Dendritic cell treated with granulocyte-macrophage colony-stimulating factor and Interleukin-4, amounts not matched to agents 40 ng/mL and 50 ng/mL, for 4 days (primary cell): ENCODE measurements around the gene GPR78.

ENCODE experiments used
- H3K27ac Mint-ChIP-seq: one replicate; pipeline ENCODE4 v1.8.0; 2022; ENCODE audit warnings: mild to moderate bottlenecking, mixed read lengths
- H3K27me3 Mint-ChIP-seq: one replicate; pipeline ENCODE4 v1.8.0; 2022; ENCODE audit warnings: mild to moderate bottlenecking, mixed read lengths
- H3K36me3 Mint-ChIP-seq: one replicate; pipeline ENCODE4 v1.8.0; 2022; ENCODE audit warnings: low read depth, mixed read lengths
- H3K4me1 Mint-ChIP-seq: one replicate; pipeline ENCODE4 v1.8.0; 2022; ENCODE audit warnings: low read depth, mixed read lengths
- H3K4me3 Mint-ChIP-seq: one replicate; pipeline ENCODE4 v1.8.0; 2022; ENCODE audit warnings: mild to moderate bottlenecking, moderate library complexity, mixed read lengths
- H3K9me3 Mint-ChIP-seq: one replicate; pipeline ENCODE4 v1.8.0; 2022; ENCODE audit warnings: mixed read lengths
- intact Hi-C: fragments of 100-400 bp; cut with micrococcal nuclease; formaldehyde crosslinking; loops from one replicate; pipeline ENCODE4 v1.15.0; 2022

GPR78 gene, protein sequence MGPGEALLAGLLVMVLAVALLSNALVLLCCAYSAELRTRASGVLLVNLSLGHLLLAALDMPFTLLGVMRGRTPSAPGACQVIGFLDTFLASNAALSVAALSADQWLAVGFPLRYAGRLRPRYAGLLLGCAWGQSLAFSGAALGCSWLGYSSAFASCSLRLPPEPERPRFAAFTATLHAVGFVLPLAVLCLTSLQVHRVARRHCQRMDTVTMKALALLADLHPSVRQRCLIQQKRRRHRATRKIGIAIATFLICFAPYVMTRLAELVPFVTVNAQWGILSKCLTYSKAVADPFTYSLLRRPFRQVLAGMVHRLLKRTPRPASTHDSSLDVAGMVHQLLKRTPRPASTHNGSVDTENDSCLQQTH

DNA sequence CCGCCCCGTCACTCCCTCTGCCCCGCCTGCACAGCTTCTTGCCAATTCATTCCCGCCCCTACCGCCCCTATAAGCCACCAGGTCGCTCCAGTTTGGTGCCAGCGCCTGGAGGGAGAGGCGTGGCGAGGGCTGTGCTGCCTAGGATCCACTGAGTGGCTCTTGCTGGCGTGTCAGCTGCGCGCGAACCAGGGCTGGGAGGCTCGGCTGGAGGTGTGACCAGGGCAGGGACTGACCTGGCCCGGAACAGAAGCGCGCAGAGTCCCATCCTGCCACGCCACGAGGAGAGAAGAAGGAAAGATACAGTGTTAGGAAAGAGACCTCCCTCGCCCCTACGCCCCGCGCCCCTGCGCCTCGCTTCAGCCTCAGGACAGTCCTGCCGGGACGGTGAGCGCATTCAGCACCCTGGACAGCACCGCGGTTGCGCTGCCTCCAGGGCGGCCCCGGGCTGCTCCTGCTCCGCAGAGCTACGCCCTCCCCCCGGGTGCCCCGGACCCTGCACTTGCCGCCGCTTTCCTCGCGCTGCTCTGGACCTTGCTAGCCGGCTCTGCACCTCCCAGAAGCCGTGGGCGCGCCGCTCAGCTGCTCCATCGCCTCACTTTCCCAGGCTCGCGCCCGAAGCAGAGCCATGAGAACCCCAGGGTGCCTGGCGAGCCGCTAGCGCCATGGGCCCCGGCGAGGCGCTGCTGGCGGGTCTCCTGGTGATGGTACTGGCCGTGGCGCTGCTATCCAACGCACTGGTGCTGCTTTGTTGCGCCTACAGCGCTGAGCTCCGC is at the start of gene GPR78:
Gene GPR78 (plus strand): TSS at position 72 of the 773 bp plus-strand sequence. CDS start 591 bp downstream, at position 663.
- Mint-ChIP-seq H3K36me3 (no peaks in the 10 kb centered on the region), H3K27ac (no peak within 1 kb of the TSS), H3K9me3 (no peaks in the 10 kb centered on the region), H3K4me3 (no peak within 1 kb of the TSS), H3K4me1 (no peaks in the 10 kb centered on the region), H3K27me3 (peaks cover 23% of the 10 kb centered on the region)
- intact Hi-C loops = no loop called here

DNA sequence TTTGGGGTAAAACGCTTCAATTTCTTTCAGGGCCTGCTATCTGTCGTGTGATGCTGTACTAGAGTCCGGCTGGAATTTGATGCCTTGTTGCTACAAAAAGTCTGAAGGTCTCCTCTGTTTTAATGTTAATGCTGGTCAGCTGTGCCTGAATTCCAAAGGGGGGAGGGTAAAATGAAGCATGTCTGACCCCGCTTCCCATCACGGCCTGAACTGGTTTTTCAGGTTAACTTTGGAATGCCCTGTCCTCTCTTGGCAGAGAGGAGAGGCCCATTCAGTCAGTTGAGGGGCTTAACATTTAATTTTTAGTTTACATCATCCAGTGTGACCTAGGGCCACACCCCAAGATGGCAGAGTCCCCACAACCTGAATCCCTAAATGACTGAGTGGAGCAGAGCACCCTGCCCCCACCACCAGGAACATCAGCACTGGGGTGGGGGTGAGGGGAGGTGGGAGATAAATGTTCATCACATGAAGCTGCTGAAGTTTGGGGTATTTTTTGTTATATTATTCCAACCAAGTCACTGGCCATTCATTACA is 47.9 kb upstream of the GPR78 start:
- no peaks in the 10 kb centered on the region for H3K36me3 Mint-ChIP-seq
- intact Hi-C loops = no loop called here
- H3K27ac Mint-ChIP-seq = no peak overlapping the region
- no peaks in the 10 kb centered on the region for H3K27me3 Mint-ChIP-seq
- H3K4me3 Mint-ChIP-seq = no peak overlapping the region
- H3K9me3 Mint-ChIP-seq = peaks cover 11% of the 10 kb centered on the region
- peaks cover 6% of the 10 kb centered on the region for H3K4me1 Mint-ChIP-seq

DNA sequence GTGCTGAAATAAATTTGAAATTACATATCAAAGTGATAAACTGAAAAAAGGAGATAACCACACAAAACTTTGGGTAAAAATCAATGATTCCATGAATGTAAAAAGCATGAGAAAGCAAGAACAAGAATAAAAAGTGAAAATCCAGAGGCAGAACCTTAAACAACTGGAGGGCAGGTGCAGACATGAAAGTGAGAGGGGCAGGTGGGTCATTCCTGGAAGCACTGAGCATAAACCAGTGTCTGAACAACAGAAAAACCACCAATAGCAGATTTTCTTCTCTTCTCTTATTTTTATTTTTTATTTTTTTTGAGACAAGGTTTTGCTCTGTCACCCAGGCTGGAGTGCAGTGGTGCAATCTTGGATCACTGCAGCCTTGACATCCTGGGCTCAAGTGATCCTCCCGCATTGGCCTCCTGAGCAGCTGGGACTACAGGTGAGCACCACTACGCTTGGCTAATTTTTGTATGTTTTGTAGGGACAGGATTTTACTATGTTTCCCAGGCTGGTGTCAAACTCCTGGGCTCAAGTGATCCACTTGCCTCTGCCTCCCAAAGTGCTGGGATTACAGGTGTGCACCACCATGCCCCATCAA is 46.8 kb upstream of the GPR78 start:
- no peak overlapping the region for H3K27ac Mint-ChIP-seq

DNA sequence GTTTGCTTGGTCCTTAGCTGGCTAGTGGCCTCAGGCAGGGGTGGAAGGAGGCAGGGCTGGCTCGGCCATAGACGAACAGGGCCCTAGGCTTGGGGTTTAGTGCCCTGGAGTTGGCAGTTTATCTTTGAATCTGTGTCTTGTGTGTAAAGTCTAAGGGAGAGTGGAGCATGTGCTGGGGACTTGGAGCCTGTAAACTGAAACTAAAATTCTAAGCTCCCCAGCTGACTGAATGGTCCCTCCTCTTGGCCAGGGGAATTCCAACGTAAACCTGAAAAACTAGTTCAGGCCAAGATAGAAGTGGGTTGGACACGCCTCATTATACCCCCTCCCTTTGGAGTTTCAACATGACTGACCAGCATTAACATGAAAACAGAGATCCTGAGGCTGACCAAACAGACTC is 46.1 kb upstream of the GPR78 start:
- Mint-ChIP-seq H3K4me3 (no peak overlapping the region), H3K36me3 (no peaks in the 10 kb centered on the region), H3K27ac (no peak overlapping the region), H3K4me1 (peaks cover 6% of the 10 kb centered on the region), H3K27me3 (no peaks in the 10 kb centered on the region), H3K9me3 (peaks cover 11% of the 10 kb centered on the region)
- intact Hi-C loops = no loop called here

More for the DNA sequence above, 46.8 kb upstream of the GPR78 start:
- Mint-ChIP-seq H3K27me3 (no peaks in the 10 kb centered on the region), H3K9me3 (peaks cover 11% of the 10 kb centered on the region), H3K4me1 (peaks cover 6% of the 10 kb centered on the region), H3K4me3 (no peak overlapping the region), H3K36me3 (no peaks in the 10 kb centered on the region)
- intact Hi-C loops = no loop called here

DNA sequence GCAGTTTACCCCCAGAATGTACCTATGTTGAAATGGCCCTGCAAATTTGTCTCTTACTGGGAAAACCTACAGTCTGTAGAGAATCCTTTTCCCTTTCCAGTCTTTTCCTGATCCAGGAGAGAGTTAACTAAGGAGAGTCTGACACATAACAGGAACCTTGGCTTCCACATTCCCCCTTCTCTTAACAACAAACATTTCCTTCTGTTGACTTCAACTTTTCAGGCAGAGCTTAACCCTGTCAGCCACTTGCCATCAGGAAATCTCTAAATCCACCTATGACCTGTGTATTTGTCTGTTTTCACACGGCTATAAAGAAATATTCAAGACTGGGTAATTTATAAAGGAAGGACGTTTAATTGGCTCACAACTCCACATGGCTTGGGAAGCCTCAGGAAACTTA is 45.6 kb upstream of the GPR78 start:
- Mint-ChIP-seq H3K27ac (no peak overlapping the region), H3K4me3 (no peak overlapping the region), H3K36me3 (no peaks in the 10 kb centered on the region), H3K4me1 (peaks cover 6% of the 10 kb centered on the region), H3K27me3 (no peaks in the 10 kb centered on the region), H3K9me3 (peaks cover 11% of the 10 kb centered on the region)
- intact Hi-C loops = no loop called here

DNA sequence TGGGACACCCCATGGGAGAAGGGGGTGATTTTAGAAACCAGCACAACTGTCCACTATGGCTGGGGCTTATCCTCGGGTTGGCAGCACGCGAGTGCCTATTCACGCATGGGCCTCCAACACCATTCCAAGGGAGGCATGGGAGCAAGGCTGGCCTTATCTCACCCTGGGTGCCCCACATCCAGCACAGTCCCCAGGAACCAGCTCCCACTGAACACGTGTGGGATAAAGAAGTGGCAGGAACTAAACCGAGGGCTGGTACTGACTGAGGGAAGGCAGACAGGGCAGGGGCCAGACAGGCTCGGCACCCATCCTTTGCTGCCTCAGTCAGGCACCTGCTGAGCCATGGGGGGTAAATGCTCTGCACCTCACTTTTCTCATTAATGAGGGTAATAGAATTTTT is 43.7 kb upstream of the GPR78 start:
- peaks cover 11% of the 10 kb centered on the region for H3K9me3 Mint-ChIP-seq
- H3K36me3 Mint-ChIP-seq = no peaks in the 10 kb centered on the region
- H3K4me3 Mint-ChIP-seq = no peak overlapping the region
- intact Hi-C loops = no loop called here
- H3K4me1 Mint-ChIP-seq = peaks cover 6% of the 10 kb centered on the region
- no peaks in the 10 kb centered on the region for H3K27me3 Mint-ChIP-seq
- H3K27ac Mint-ChIP-seq = no peak overlapping the region

DNA sequence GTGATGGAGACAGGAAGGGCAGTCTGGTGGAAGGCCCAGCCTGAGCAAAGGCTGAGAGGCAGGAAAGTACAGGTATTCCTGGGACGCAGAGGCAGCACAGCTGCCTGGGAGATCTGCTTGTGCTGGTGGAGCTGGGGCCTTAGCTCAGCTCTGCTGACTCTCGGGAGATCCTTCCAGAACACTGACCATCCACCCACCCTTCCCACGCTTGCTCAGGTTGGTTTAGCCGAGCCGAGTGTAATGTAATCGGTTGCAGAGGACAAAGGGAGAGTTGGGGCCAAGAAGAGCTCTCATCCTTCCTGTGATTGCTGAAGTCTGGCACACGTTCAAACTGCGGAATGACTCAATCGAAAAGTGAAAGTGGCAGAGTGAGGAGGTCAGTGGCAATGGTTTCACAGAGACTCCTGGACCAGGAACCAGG is 43.1 kb upstream of the GPR78 start:
- Mint-ChIP-seq H3K27me3 (no peaks in the 10 kb centered on the region), H3K27ac (no peak overlapping the region), H3K9me3 (peaks cover 11% of the 10 kb centered on the region), H3K4me3 (no peak overlapping the region), H3K36me3 (no peaks in the 10 kb centered on the region), H3K4me1 (peaks cover 6% of the 10 kb centered on the region)
- intact Hi-C loops = no loop called here

DNA sequence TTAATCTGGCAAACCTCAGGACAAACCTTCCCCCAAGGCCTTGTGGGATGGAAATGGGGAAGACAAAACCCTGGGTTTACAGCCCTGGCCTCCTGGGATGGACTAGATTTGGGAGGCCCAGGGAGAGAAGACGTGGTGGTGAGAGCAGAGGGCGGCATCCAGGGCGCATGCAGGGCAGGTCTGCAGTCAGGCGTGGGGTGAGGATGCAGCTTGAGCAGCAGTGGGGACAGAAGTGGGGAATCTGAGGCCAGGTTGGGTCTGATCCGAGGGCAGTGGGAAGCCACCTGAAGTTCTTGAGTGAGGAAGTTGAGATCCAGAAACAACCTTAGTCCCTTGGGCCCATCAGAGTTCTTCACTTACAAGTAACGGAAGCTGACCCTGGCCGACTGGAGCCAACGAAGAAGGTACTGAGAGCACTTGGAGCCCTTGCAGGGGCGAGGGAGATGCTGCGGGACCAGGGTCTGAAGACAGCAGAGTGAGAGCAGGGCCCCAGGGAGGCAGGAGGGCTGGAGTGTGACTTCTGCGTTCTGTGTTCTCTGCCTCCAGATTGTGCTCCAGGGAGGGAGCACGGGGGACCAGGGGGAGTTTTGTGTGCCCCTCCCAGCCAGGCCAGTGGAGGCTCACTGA is 42.0 kb upstream of the GPR78 start:
- intact Hi-C loops = no loop called here
- H3K4me1 Mint-ChIP-seq = peaks cover 6% of the 10 kb centered on the region
- H3K9me3 Mint-ChIP-seq = peaks cover 11% of the 10 kb centered on the region
- H3K27ac Mint-ChIP-seq = no peak overlapping the region
- no peaks in the 10 kb centered on the region for H3K36me3 Mint-ChIP-seq
- no peak overlapping the region for H3K4me3 Mint-ChIP-seq
- no peaks in the 10 kb centered on the region for H3K27me3 Mint-ChIP-seq

DNA sequence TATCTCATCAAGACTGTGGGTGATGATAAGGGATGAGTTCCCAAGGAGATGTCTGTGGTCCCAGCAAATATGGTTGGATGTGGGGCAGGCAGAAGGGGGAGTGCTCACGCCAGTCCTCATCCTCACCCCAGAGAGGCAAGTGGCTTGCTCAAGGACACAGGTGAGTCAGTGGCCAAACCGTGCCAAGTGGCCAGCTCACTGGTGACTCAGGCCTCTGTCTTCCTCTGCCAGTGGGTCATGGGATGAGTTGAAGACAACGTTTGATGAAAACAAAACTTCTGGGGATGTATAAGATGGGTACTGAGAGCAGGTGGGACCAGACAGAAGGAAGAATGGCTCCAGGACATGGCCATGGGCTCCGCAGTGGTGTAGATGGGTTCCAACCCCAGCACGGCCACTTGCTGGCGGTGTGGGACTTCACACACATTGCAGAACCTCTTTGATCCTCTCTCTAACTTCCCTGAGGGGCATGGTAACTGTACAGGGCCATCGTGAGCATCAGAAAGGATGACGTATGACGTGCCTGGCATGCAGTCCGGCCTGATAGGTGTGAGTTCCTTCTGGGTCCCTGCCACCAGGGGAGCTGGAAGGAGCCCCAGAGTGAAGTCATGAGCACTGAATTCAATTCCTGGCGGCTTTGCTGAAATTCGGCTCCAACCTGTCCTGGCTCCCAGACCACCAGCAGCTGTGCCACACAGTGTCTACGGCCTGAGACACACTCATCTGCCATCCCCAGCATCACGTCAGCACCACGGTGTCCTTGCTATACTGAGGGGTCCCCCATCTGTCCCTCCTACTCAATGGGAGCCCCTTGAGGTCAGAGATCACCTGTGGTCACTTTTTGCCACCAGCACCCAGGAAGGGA is 41.3 kb upstream of the GPR78 start:
- Mint-ChIP-seq H3K9me3 (peaks cover 11% of the 10 kb centered on the region), H3K4me3 (no peak overlapping the region), H3K36me3 (no peaks in the 10 kb centered on the region), H3K27me3 (no peaks in the 10 kb centered on the region), H3K4me1 (peaks cover 6% of the 10 kb centered on the region), H3K27ac (no peak overlapping the region)
- intact Hi-C loops = no loop called here

DNA sequence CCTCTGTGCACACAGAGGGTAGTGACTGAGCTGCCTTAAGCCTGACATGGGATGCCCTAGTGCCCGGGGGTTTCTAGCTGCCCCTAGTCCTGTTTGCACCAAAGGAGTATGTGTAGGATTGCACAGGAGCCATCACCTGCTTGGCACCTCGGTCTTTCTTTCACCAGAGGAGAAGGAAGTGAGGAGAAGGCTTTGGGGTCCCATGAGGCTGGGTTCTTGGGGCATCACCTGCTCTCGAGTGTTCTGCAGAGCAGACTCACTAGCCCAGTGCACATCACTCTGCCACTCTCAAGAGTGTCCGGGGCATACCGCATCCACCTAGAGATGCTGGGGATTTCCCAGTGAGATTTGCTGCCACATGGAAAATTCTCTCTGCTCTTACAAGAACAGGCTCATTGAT is 40.5 kb upstream of the GPR78 start:
- Mint-ChIP-seq H3K4me3 (no peak overlapping the region), H3K4me1 (peaks cover 6% of the 10 kb centered on the region), H3K36me3 (no peaks in the 10 kb centered on the region), H3K9me3 (peaks cover 6% of the 10 kb centered on the region), H3K27me3 (no peaks in the 10 kb centered on the region), H3K27ac (no peak overlapping the region)
- intact Hi-C loops = no loop called here

DNA sequence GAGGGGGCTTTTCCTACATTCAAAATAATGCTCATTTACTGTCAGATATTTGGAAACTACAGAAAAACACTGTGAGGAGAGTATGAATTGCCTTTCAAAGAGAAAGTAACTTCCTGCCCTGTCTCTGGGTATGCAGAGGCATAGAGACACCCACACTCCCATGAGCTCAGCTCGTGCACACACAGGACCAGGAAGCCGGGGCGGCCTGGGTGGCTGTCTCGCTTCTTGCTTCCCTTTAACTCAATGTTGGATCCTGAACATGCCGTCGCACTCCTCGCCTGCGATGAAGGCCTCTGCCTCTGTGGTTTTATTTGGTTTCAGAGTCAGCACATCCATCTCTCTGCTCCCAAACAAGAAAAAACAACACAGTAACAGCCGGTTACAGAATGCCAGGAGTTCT is 40.1 kb upstream of the GPR78 start:
- Mint-ChIP-seq H3K27ac (no peak overlapping the region), H3K4me1 (peaks cover 6% of the 10 kb centered on the region), H3K9me3 (peaks cover 2% of the 10 kb centered on the region), H3K36me3 (no peaks in the 10 kb centered on the region), H3K4me3 (no peak overlapping the region), H3K27me3 (no peaks in the 10 kb centered on the region)
- intact Hi-C loops = no loop called here

DNA sequence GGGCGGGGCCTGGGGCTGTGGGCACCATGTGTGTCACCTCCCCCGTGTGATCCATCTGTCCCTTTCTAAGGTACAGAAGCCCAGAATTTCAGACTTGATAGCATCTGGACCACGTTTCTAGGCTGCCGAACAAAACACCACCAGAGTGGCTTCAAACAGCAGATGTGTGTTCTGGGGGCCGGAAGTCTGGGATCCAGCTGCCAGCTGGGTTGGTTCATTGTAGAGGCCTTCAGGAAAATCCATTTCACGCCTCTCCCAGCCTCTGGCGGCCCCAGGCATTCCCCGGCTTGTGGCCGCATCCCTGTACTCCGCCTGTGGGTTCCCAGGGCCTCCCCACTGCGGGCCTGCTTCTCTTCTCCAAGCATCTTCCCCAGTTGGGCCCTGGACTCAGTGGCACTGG is 39.6 kb upstream of the GPR78 start:
- Mint-ChIP-seq H3K4me3 (no peak overlapping the region), H3K27ac (no peak overlapping the region), H3K27me3 (no peaks in the 10 kb centered on the region), H3K9me3 (no peaks in the 10 kb centered on the region), H3K36me3 (no peaks in the 10 kb centered on the region), H3K4me1 (peaks cover 6% of the 10 kb centered on the region)
- intact Hi-C loops = no loop called here

DNA sequence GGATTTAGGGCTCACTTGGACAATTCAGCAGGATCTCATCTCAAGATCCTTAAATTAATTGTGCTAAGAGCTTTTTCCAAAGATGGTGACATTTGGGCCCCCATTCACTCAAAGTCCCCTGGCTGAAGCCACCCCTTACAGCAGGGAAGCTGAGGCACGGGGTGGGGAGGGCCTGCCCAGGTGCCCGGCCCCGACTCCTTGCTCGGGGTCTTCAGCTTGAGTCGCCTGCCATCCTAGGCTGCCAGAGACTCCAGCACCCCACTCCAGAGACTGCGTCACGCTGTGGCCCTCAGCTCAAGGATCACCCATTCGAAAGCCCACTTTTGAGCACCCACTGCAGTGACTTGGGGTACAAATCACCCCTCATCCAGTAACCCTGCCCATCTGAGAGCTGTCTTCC is 39.2 kb upstream of the GPR78 start:
- peaks cover 6% of the 10 kb centered on the region for H3K4me1 Mint-ChIP-seq
- H3K9me3 Mint-ChIP-seq = no peaks in the 10 kb centered on the region
- no peaks in the 10 kb centered on the region for H3K27me3 Mint-ChIP-seq
- no peaks in the 10 kb centered on the region for H3K36me3 Mint-ChIP-seq
- no peak overlapping the region for H3K27ac Mint-ChIP-seq
- no peak overlapping the region for H3K4me3 Mint-ChIP-seq
- intact Hi-C loops = no loop called here
